Measurements from ENCODE around the gene DNM3.
"Not testable (repeated sequence)": the region's sequence is repeated elsewhere in the genome, so short reads cannot be mapped to it uniquely, and the experiment has no call there.

The DNM3 gene

DNA sequence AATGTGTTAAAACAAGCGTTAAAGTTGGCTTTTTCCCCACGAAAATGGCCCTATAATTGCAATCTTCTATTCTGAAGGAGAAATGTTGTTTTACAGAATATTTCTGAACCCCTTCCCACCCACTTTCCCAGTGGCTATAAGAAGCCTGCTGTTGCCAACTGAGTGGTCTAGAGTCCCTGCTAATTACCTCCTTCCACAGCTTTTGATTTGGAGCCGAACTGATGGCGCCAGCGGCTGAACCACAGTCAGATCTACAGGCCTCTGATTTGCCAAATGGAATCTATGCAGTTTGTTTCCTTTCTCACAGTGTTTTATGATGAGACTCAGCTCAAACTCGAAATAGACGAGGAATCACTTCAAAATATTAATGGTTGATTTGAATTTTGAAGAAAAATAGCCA, 503.1 kb downstream of the DNM3 start:
- DNase-seq = no peak

DNA sequence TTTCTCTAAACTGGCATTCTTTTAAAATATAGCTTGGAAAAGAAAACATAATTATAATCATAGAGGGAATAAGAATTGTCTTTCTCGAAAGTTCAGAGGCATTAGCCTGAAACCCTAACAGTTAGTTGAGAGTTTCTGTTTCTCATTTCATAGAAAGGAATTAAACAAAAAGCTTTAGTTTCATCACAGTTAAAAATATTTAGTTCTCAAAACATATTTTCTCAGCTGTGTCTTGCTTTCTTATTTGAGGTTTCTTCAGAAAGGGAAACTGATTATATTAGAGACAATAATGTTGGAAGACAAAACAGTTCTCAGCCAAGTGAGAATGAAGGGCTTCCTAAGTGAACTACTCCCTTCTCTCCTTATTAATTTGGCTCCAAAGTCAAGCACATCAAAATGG, 503.8 kb downstream of the DNM3 start:
- no peak for DNase-seq

DNA sequence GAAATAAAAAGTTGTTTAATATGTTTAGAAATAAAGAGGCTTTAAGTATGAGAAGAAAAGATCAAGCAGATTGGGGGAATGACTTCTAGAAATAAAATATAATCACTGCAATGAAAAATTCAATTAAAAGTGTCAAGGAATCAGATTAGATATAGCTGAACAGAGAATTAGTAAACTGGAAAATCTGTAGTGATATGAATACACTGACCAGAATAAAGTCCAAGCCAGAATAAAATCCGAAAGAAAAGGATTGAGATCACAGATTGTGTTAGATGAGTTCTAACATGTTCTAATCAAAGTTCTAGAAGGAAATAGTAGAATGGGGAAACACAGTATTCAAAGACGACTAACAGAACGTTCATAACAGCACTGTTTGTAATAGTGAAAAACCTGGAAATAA, 506.1 kb downstream of the DNM3 start:
- no peak for DNase-seq

DNA sequence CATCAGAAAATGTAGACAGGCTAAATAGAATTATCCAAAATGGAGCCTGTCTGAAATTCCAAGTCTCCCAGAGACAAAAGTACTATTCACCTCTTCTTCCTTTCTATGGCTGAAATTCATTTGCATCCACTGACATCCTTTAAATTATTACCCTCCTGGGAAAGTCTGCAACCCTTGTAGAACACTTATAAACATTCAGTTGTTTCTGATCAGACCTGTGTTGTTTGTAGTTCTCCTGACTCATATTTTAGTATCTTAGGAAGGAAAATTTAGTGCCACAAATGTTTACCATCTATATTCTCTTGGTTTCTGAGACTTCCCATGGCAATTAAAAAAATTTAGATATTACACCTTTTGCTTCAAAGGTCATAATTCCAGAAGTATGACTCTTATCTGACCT, 509.6 kb downstream of the DNM3 start:
- DNase-seq = no peak

DNA sequence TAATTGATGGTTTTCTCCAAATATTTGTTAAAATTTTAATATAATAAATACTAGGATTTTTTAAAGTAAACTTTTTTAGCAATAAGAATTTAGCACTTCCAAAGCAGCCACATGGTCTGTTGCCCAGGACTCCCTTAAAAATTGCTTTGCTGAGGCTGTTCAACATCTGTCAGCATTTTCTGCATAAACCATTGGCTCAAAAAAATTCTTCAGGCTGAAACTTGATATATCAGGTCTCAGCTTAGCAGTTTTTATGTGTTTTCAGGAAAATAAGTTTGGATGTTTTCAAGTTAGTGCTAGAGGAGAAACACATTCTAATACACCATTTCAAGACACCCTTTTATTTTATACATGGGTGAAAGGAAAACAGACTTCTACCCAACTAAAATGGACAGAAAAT, 510.0 kb downstream of the DNM3 start:
- DNase-seq = no peak

DNA sequence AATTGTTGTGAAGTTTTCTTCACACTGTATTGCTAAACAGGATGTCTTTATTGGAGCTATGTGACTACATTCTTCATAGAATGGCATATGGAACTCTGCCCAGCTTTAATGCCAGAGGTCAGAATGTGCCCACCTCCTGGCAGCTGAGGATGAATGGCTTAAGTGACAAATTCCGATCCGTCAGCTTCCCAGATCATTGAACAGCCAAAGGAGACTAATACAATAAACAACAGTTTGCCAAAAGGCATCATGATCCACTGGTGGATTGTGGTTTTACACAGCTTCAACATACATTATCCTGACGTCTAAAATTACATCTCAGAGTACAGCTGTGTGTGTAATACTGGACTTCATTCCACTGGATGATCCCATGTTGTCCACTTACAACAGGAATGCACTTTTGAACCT, 510.5 kb downstream of the DNM3 start:
- no peak for DNase-seq

DNA sequence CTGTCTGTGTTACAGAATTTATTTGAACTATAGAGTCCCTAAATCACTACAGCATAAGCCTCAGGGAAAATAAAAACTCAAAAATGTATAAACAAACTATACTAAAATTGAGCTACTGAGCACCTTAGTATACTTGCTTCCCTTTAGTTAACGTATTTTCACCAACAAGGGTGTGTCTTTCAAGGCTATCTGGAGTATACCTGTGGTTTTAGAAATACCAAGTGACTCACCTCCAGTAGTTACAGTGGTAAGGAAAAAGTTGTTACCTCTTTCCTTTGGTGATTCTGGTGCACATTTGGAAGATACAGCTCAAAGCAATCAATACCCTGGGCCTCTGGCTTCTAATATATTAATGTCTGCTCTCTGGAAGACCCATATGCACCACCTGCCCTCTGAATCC, 511.1 kb downstream of the DNM3 start:
- DNase-seq = no peak

DNA sequence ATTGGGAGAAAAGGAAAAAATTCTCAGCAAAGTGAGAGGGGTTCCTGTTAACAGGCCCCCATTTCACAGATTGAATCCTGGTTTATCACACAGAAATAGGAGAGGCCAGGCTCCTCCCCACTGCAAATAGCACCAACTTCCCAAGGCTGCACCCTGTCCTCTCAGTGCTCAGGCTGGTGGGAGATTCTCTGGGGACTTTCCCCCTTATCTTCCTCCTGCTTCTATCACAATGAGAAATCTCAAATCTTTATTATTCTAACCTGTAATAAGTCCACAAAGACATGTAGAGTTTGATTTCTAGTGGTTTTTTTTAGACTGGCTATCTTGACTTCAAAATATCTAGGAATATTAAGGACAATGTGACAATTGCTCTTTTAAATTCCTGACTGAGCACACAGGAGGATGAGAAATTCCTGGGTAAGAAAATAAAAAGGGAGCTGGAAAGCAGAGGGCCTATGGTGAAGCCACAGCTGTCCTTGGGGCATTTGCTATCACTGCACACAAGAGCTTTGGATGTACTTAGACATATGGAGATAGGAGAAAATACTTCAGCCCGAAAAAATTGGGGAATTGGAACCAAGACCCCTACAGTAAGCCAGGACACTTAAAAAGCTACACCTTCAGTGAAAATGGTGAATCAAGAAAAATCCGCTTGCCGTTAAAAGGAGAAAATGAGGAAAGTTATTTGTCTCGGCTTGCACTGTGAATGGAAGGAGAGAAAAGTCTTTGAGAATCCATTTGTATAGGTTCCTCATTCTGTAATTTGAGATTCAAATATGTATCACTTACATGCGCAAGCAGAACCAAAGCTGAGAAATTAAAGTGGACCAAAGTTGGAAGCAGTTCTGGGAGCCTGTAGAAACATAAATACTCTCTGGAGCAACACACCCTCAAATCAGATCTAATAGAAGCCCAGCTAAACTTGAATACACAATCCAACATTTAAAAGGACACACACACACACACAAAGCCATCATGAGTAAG, 513.3 kb downstream of the DNM3 start:
- DNase-seq = no peak

DNA sequence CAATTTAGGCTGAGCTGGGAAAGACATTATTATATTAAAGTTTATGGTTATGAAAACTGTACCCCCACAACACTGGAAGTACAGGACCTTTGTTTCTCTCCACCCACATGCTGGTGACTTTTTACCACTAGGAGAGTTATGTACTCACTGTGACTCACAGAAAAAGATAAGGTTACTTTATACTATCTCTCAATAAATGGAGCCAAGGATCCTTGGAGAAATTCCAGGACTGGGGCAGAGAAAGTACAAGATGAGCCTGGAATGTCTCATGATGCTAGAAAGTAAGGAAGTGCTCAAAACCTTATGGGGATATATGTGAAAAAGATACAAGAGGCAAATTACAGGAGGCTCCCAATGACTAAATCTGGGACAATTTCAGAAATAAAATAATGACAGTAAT, 515.3 kb downstream of the DNM3 start:
- DNase-seq = no peak

DNA sequence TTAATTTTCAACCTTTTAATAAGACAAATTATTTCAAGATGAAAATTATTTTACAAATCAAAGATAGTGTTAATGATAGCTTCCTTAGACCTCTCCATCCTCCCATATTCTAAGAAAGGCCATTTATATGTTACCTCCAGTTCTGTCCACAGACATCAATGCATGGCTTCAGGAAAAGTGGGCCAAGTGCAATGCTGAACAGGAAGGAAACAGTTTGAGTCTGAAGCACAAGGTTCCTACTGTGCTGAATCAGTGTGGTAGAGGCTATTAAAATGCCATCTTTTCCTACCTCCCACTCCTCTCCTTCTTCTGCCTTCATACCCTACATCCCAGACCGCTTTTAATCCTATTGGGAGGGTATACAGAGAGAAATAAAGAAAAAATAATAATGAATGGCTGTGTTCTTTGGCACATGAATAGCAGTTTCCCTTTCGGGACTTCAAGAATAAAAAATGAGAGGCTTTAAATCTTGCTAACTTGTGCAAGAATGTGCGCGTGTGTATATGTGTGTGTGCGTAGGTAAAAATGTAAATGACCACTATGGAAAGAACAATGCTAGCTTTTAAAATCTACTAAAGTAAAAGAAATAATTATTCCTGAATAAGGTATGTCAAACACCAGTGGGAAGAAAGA, 516.6 kb downstream of the DNM3 start:
- DNase-seq = no peak

DNA sequence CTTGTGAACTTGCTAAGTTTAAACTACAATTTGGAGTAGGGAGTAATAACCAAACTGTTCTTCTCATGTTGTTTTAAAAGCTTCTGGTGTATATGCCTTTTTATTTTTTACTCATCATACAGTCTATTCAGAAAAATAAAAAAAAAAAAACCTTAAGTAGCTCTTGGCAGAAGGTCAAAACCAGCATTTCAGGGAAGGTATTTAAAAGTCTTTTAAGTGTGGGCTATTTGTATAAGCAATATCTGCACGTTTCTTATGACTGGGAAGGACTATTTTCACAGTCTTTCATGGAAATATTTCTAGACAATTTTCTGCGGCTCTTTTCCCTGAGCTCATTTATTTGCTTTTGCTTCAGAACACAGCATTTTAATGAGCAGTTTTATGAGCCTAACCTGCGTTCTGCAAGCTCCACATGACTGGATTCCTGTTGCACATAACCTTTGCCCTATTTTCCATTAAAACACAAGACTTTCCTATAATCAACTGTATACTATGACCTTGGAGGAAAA, 518.2 kb downstream of the DNM3 start:
- DNase-seq = peak; percentile 24

DNA sequence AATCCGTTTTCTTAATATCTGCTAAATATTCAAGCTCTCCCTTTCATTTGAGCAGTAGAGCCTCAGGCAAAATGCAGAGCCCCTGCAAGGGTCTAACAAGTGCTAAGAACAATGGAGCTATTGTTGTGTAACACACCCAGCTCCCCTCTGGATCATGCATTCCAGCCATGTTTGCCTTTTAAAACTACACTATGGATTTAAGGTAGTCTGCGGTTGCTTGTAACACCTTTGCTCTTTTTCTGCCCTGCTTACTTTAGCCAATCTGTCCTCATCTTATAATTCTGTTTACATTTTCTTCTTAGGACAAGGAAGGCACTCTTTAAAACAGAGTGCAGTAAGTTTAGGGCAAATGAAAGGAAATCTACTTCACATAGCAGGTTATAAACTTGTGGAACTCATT, 519.2 kb downstream of the DNM3 start:
- DNase-seq = peak; percentile 17

DNA sequence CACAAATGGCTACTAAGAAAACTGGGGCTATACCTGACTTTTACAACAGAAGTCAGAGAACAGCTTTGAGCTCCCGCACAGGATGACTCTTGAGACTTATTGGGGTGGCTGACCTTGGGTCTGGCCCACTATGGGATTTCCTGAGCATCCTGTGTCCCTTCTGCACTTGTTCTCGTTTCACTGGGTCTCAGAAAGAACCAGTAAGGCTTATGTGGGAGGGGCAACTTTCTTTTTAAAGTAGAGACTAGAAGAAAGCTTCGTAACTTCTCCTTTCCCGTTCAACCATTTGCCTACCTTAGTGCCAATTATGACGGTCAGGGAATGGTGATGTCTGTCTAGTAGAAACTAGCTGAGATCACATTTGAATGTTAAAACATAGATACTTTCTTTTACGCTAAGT, 519.7 kb downstream of the DNM3 start:
- DNase-seq = no peak

DNA sequence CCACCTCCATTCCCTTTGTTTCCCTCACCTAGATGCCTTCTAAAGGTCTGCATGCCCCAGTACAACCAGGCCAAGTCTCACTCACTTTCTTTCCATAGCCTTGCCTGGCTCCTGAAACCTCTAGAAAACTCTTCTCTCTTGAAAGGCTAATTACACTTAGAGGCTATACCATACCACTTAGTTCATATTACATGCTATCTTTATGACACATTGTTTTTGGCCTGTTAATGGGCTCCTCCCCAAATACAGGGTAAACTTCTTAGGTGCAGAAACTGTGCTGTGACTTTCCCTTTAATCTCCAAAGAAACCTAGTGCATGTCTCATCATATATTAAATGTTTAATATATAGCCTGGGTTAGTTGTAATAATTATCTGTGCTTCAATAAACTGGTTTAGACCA, 522.6 kb downstream of the DNM3 start:
- DNase-seq = no peak

DNA sequence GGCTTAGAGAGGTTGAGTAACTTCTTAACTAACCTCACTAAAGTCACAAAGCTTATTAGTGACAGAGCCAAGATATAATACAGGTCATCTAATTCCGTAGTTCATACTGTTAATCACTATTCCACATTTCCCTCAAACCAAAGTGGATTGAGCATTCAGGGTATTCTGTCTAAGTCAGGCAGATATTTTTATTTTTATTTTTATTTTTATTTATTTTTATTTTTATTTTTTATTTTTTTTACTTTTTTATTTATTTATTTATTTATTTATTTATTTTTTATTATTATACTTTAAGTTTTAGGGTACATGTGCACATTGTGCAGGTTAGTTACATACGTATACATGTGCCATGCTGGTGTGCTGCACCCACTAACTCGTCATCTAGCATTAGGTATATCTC, 530.3 kb downstream of the DNM3 start:
- not testable (repeated sequence) for DNase-seq

DNA sequence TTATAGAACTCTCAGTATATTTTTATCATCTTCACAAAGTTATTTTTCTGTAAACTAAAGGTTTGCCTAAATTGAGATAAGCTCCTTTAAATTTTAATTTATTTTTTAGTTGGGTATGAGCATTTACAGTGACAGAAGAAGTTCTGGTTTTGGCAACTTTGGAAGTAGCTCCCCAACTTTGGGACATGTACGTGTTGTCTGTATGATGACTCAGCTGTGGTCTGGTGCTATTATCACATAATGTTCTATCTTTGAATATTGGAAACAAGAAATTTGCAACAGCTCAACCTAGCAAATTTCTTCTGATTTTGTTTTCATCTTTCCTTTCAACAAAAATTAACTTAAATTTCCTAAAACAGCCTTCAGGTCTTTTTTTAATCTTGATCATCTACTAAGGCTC, 532.6 kb downstream of the DNM3 start:
- DNase-seq = no peak

DNA sequence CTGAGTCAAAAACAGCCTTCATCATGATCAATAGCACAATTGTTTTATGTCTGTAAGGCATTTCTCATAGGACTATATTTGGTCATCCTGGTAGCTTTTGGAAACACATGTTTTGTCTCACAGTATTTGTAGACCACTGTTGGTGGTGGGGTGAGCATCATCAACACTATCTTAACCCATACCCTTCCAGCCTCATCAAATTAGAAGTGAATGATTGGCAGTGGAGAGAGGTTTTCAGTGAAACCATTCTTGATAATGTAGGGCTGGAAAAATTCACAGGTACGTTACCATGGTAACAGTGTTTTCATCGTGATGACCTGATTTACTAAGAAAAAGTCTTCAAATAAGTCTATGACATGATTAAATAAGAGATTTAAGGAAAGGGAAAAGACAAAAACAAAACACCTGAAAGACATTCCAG, 533.9 kb downstream of the DNM3 start:
- DNase-seq = no peak

DNA sequence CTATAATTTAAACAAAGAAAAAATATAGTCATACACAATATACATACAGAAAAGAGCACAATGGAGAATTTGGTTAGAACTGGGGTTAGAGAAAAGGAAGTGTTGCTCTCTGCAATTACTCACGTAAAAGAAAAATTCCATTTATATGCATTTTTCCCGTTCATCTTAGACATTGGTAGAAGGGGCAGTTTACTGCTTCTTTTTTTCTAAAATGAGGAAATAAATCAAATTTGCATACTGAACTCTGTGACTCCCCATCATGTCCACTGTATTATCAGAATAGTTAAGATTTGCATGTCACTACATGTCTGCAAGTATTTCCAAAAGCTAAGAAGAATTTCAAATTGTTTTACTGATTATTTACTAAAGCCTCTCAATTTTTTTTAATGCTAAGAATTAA, 535.1 kb downstream of the DNM3 start:
- no peak for DNase-seq

DNA sequence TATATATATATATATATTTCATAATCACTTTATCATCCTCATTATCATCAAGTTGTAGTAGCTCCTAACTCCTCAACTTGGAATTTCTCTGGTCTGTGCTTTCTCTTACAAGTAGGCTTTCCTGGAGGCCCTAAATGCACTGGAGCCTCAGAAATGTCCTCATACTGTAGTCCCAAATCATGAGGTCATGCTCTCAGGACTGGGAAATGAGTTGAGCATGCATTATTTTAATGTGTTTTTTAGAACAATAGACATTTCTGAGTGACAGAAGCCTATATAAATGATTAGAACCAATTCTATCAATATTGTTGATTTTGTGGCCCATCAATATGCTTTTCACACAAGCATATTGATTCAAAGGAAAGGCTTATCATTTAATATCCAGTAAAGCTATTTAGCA, 536.3 kb downstream of the DNM3 start:
- DNase-seq = no peak

DNA sequence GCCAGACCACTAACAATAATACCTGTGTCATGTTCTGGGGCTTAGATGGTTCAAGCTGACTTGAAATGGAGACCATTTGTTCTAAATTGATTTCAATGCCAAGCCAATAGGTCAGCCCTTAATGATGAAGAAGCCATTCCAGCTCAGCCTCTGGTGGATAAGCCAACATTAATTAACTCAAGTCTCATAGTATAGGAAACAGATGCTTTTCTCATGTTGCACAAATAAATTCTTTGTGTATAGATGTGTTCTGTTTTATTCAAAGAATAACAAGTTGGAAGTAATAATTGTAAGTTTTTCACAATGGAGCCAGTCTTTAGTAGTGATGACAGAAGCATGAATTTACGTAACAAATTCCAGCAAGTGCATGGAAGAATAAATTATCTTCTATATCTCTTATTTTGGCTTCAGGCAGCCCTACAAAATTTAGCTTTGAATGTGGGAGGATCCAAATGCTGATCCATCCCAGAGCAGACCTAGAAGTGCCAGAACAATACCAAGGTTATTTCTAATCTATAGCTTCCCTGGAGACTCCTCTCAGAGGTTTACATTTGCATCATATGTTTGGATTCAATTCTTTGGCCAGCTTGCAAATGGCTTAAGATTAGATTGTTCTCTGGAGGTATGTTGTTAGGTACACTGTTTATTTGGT, 536.9 kb downstream of the DNM3 start:
- no peak for DNase-seq

DNA sequence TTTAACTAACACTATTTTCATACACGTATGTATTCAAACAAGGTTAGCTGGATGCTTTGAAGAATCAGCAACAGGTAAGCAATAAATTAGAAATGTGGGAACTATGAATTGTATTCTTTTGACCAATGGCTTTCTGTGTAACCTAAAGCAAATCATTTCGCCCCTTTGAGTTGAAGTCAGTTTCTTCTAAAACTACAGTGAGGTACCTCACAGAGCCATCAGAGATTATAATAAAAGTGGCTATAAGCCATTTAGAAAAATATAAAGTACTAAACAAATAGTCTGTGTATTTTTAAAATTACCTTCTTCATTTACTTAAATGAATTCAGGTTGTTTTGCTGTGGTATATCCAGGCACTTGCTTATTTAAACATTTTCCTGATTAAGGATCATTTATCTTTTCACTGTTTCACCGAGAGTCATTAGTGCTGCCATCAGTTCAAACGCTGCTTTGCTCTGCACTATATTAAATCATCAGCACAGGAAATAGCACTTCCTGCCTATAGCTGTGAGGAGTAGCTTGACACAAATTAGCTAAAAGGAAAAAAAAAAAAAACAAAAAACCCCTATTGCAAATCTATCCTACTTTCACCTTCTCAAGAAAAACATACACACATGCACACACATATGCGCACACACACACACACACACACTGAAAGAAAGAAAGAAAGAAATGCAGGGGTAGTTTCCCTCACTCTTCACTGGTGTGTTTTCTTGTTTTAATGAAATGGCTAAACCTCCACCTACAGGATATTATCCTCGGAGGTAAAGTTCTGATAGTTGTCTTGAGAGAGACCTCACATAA, 539.3 kb downstream of the DNM3 start:
- DNase-seq = no peak

DNA sequence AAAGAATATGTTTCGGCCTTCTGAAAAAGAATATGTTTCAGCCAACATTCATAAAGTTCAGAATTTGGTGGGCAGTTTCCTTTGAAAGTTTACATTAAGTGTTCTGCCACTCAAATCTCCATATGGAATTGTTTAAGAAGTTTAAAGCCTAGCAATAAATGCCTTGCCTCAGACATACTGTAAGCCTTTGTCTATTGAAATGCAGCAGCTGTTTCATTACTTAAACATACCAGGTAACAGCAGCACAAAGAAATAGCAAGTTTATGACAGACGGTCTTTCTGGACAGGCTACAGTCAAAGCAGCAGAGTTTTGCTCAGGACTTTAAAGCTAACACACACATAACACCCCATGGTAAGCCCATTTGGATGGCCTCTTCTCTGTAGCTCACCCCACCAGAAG, 540.6 kb downstream of the DNM3 start:
- DNase-seq = no peak

DNA sequence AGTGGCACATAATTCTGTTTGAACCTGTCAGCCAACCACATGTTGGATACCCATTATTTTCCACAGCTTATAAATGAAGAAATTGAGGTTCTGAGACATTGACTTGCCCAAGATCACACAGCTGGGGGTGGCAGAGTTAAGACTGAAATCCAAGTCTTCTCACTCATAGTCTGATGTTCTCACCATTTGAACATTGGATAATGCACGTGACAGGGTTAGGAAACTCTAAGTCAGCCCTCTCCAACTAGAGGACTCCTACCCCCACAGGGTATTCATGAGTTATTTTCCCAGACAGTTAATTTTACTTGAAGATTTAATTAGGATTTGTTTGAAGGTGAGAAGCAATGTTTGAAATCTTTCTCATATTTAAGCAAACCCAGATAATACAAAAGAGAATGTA, 541.1 kb downstream of the DNM3 start:
- DNase-seq = no peak

Data from COR-L47 (cell line).